Type B pancreatic cell (in vitro differentiated cells): Measurements from ENCODE around the gene MTRF1. TPM values are rescaled to one million over a fixed set of nuclear protein-coding genes. Genes with fewer than 3 reads are reported as not detected.

Experiments
- DNase-seq: peaks from one replicate; pipeline ENCODE4 v3.0.0; 2021; ENCODE audit warnings: mixed read lengths; ENCODE audit not compliant: unreplicated experiment; ENCODE audit errors: extremely low spot score
- H3K27ac Mint-ChIP-seq: 2 replicates; pipeline ENCODE4 v1.8.0; 2021; ENCODE audit warnings: mild to moderate bottlenecking, mixed read lengths
- H3K27me3 Mint-ChIP-seq: 2 replicates; pipeline ENCODE4 v1.8.0; 2021; ENCODE audit warnings: mixed read lengths
- H3K36me3 Mint-ChIP-seq: 2 replicates; pipeline ENCODE4 v1.8.0; 2021; ENCODE audit warnings: mixed read lengths
- H3K4me1 Mint-ChIP-seq: one replicate; pipeline ENCODE4 v1.8.0; 2021; ENCODE audit warnings: mixed read lengths; ENCODE audit not compliant: unreplicated experiment
- H3K4me3 Mint-ChIP-seq: 2 replicates; pipeline ENCODE4 v1.8.0; 2021; ENCODE audit warnings: mild to moderate bottlenecking, mixed read lengths
- H3K9me3 Mint-ChIP-seq: 2 replicates; pipeline ENCODE4 v1.8.0; 2021; ENCODE audit warnings: mixed read lengths
- CTCF ChIP-seq: fragments of 200-600 bp; sonication (generic); conservative IDR thresholded peaks from 2 replicates; pipeline ENCODE4 v1.5.0; 2021; ENCODE audit warnings: antibody characterized with exemption, mild to moderate bottlenecking
- total RNA-seq: library from RNA; stranded (reverse); gene quantifications from 2 replicates; pipeline ENCODE4 v1.2.1, GENCODE V29; 2021; ENCODE audit warnings: low replicate concordance

The MTRF1 gene
- total RNA-seq, 1 donor from 2014 or later: 18.2 TPM

GRCh38 chr13:41259875-41260501 is 3.4 kb downstream of the MTRF1 start:
- DNase-seq: no peak
- Mint-ChIP-seq H3K9me3 (no peaks in the 10 kb centered on the region), H3K27ac (no peak overlapping the region), H3K4me1 (no peaks in the 10 kb centered on the region), H3K4me3 (no peak overlapping the region), H3K36me3 (peaks cover 33% of the 10 kb centered on the region), H3K27me3 (no peaks in the 10 kb centered on the region)
- TF ChIP-seq CTCF: no peak

- Mint-ChIP-seq H3K4me1 (no peaks in the 10 kb centered on the region), H3K36me3 (peaks cover 34% of the 10 kb centered on the region), H3K9me3 (no peaks in the 10 kb centered on the region), H3K27ac (no peak overlapping the region), H3K4me3 (no peak overlapping the region), H3K27me3 (no peaks in the 10 kb centered on the region)
- no peak for TF ChIP-seq CTCF
- no peak for DNase-seq
Measured at GRCh38 chr13:41257535-41257934, 5.8 kb downstream of the MTRF1 start.

- Mint-ChIP-seq H3K27me3 (no peaks in the 10 kb centered on the region), H3K4me1 (no peaks in the 10 kb centered on the region), H3K4me3 (no peak overlapping the region), H3K9me3 (no peaks in the 10 kb centered on the region), H3K36me3 (peaks cover 48% of the 10 kb centered on the region), H3K27ac (no peak overlapping the region)
- DNase-seq: no peak
- TF ChIP-seq CTCF: no peak
Measured at GRCh38 chr13:41254902-41255301, 8.5 kb downstream of the MTRF1 start.

GRCh38 chr13:41250993-41251392 is 12.4 kb downstream of the MTRF1 start:
- no peak overlapping the region for H3K27ac Mint-ChIP-seq
- H3K27me3 Mint-ChIP-seq: no peaks in the 10 kb centered on the region
- H3K4me3 Mint-ChIP-seq: no peak overlapping the region
- DNase-seq: no peak
- peaks cover 25% of the 10 kb centered on the region for H3K36me3 Mint-ChIP-seq
- no peaks in the 10 kb centered on the region for H3K9me3 Mint-ChIP-seq
- H3K4me1 Mint-ChIP-seq: no peaks in the 10 kb centered on the region
- no peak for TF ChIP-seq CTCF

- Mint-ChIP-seq H3K27ac (no peak overlapping the region), H3K9me3 (no peaks in the 10 kb centered on the region), H3K36me3 (peaks cover 25% of the 10 kb centered on the region), H3K4me3 (no peak overlapping the region), H3K27me3 (no peaks in the 10 kb centered on the region), H3K4me1 (no peaks in the 10 kb centered on the region)
- TF ChIP-seq CTCF: no peak
- no peak for DNase-seq
Measured at GRCh38 chr13:41246969-41247680, 16.3 kb downstream of the MTRF1 start.
